Pancreas (tissue), 10 donors: ENCODE results near the gene CAPRIN2. TPM values are rescaled to one million over a fixed set of nuclear protein-coding genes. Genes with fewer than 3 reads are reported as not detected.

Experiments
- ATAC-seq, 4 donors: fragments of 200-7000 bp; cut with Tn5 transposase; one replicate each; pipeline versions ENCODE4 v1.8.0 to v1.9.1; 2020; ENCODE audit warnings: mild to moderate bottlenecking in 4 of 4, moderate library complexity in 4 of 4
- DNase-seq, 6 donors: peaks; one replicate each; pipeline ENCODE4 v3.0.0-alpha.2; 2020
- FAIRE-seq: peaks from 2 replicates; lab custom pipeline; 2012; peaks lifted over from hg19 to GRCh38; lab: Jason Lieb, UNC
- H3K27ac ChIP-seq, 4 donors: fragments of 200-600 bp; sonication (generic); 1 replicate in 3 of 4; 2 replicates in 1 of 4; pipeline versions ENCODE4 v1.5.0 to v1.8.0; 2020
- H3K27me3 ChIP-seq, 4 donors: fragments of 200-600 bp; one replicate each; pipeline ENCODE4 v1.8.0; 2021
- H3K36me3 ChIP-seq, 3 donors: fragments of 200-600 bp; sonication (generic) in 1 of 3; one replicate each; pipeline versions ENCODE4 v1.5.0 to v1.8.0; 2020 to 2021
- H3K4me1 ChIP-seq, 3 donors: fragments of 200-600 bp; one replicate each; pipeline ENCODE4 v1.8.0; 2021
- H3K4me3 ChIP-seq, 4 donors: fragments of 200-600 bp; sonication (generic) in 2 of 4; one replicate each; pipeline versions ENCODE4 v1.5.0 to v1.8.0; 2020 to 2021
- H3K9me3 ChIP-seq, 4 donors: fragments of 200-600 bp; one replicate each; pipeline ENCODE4 v1.8.0; 2021
- CTCF ChIP-seq, 4 donors: fragments of 200-600 bp; sonication (generic) in 3 of 4; IDR thresholded peaks; one replicate each; pipeline versions ENCODE4 v1.5.0 to v1.8.0; 2021; ENCODE audit warnings: antibody characterized with exemption in 4 of 4
- WGBS, 2 donors: extraction: QIAGEN DNeasy Blood & Tissue Kit; methylation state at CpG; one replicate each; pipeline ENCODE4 v1.1.7; 2013; 5-methylcytosine and 5-hydroxymethylcytosine counted together
- intact Hi-C, 3 donors: fragments of 100-400 bp; cut with DNase I; formaldehyde crosslinking; loops; one replicate each; pipeline versions ENCODE4 v1.11.1 to v1.14.2; 2022
- polyA plus RNA-seq, 2 donors: library from polyadenylated mRNA; stranded (reverse); fragments of 200-250 nt; gene quantifications; one replicate each; pipeline ENCODE4 v1.2.3, GENCODE V29; 2013
- total RNA-seq, 6 donors: library from RNA; stranded (reverse); fragmentation: NEBNext Ultra II Directional in 4 of 6; extraction: Animal tissue kit (Norgen Biotek cat#: 25700) in 4 of 6; gene quantifications; one replicate each; pipeline versions ENCODE4 v1.2.1 to v1.2.4, GENCODE V29; 2021 to 2023
- donor health status: healthy with polysubstance abuse.
- donor health status: DM: no; HTN: no; CAD: no; lungs with moderate emphysema.
- donor health status: DM: no; HTN: no; CAD: no.
- donor health status: control.
- donor health status: control.
- donor health status: Bipolar disorder and iron deficiency.
- donor health status: DM: yes; HTN: yes; CAD: no.
- donor health status: DM: no; HTN: no; CAD: no.
- donor health status: DM: no; HTN: no; CAD: no.
- donor health status: DM: yes; HTN: yes; CAD: no.

Gene CAPRIN2
- total and polyA plus RNA-seq, 8 donors: 5.7 to 25.6 (median 10.8) TPM

GRCh38 chr12:30755395-30755762, 628 bp upstream of the CAPRIN2 start:
- intact Hi-C loops: no loop called here
- no peak for TF ChIP-seq CTCF (IDR thresholded peaks at IDR 0.05)
- WGBS, 2 donors: 2 to 3% methylated on average over 7 of the region's 7 CpGs
- DNase-seq: no peak
- ATAC-seq: no peak
- no peak for FAIRE-seq
- Histone ChIP-seq H3K4me1 (peaks cover 0 to 18% (median 4%) of the 10 kb centered on the region in 3 donors), H3K9me3 (no peaks in the 10 kb centered on the region), H3K27ac (peak overlapping the region; percentile 77 to 94 (median 86)), H3K27me3 (no peaks in the 10 kb centered on the region), H3K4me3 (peak overlapping the region; percentile 59 to 88 (median 68)), H3K36me3 (no peaks in the 10 kb centered on the region)

GRCh38 chr12:30754383-30754749, 385 bp downstream of the CAPRIN2 start:
- Histone ChIP-seq H3K9me3 (no peaks in the 10 kb centered on the region), H3K4me1 (peaks cover 0 to 18% (median 4%) of the 10 kb centered on the region in 3 donors), H3K4me3 (peak overlapping the region; percentile 61 to 88 (median 76)), H3K27me3 (no peaks in the 10 kb centered on the region), H3K27ac (peak overlapping the region; percentile 22 to 94 (median 85)), H3K36me3 (no peaks in the 10 kb centered on the region)
- 0 to 1% methylated on average over 25 to 40 of the region's 40 CpGs for WGBS, 2 donors
- no peak for DNase-seq
- FAIRE-seq: no peak
- intact Hi-C loops: no loop called here
- no peak for ATAC-seq
- TF ChIP-seq CTCF (IDR thresholded peaks at IDR 0.05): no peak

GRCh38 chr12:30753751-30754382, 884 bp downstream of the CAPRIN2 start:
- Histone ChIP-seq H3K9me3 (no peaks in the 10 kb centered on the region), H3K4me3 (peak overlapping the region; percentile 61 to 88 (median 76)), H3K27ac (peak overlapping the region; percentile 22 to 94 (median 85)), H3K36me3 (no peaks in the 10 kb centered on the region), H3K4me1 (peaks cover 0 to 18% (median 4%) of the 10 kb centered on the region in 3 donors), H3K27me3 (no peaks in the 10 kb centered on the region)
- no peak for TF ChIP-seq CTCF (IDR thresholded peaks at IDR 0.05)
- DNase-seq (no peak), FAIRE-seq (no peak), ATAC-seq (peak in 1 of 4 donors; percentile 1)
- intact Hi-C loops: no loop called here
- 12% methylated on average over 18 of the region's 18 CpGs for WGBS, 2 donors

- H3K4me3 ChIP-seq: no peak overlapping the region
- ATAC-seq (no peak), DNase-seq (no peak), FAIRE-seq (no peak)
- no peaks in the 10 kb centered on the region for H3K27me3 ChIP-seq
- H3K27ac ChIP-seq: no peak overlapping the region
- 84 to 91% methylated on average over 3 of the region's 3 CpGs for WGBS, 2 donors
- H3K4me1 ChIP-seq: peaks cover 0 to 12% (median 4%) of the 10 kb centered on the region in 3 donors
- intact Hi-C loops: no loop called here
- no peaks in the 10 kb centered on the region for H3K36me3 ChIP-seq
- TF ChIP-seq CTCF (IDR thresholded peaks at IDR 0.05): no peak
- H3K9me3 ChIP-seq: no peaks in the 10 kb centered on the region
Observed at GRCh38 chr12:30753233-30753632, 1.5 kb downstream of the CAPRIN2 start.

GRCh38 chr12:30752255-30752654, 2.5 kb downstream of the CAPRIN2 start:
- Histone ChIP-seq H3K9me3 (no peaks in the 10 kb centered on the region), H3K27me3 (no peaks in the 10 kb centered on the region), H3K27ac (no peak overlapping the region), H3K36me3 (no peaks in the 10 kb centered on the region), H3K4me3 (no peak overlapping the region), H3K4me1 (peaks cover 0 to 11% (median 4%) of the 10 kb centered on the region in 3 donors)
- no peak for FAIRE-seq
- DNase-seq: no peak
- intact Hi-C loops: no loop called here
- TF ChIP-seq CTCF (IDR thresholded peaks at IDR 0.05): no peak
- no peak for ATAC-seq
- 62 to 63% methylated on average over 3 of the region's 3 CpGs for WGBS, 2 donors
